GM23248 (cell line): ENCODE data around the gene ALDH3B2. TPM values are rescaled to one million over a fixed set of nuclear protein-coding genes. Genes with fewer than 3 reads are reported as not detected.
"Not testable (repeated sequence)": the region's sequence is repeated elsewhere in the genome, so short reads cannot be mapped to it uniquely, and the experiment has no call there.

Source experiments
- DNase-seq: peaks from one replicate; pipeline ENCODE4 v3.0.0-alpha.2; 2015
- H2AFZ ChIP-seq: fragments of 200-600 bp; sonication (generic); 2 replicates; pipeline ENCODE4 v1.6.1; 2016; ENCODE audit warnings: antibody characterized with exemption
- H3F3A ChIP-seq: fragments of 200-600 bp; sonication (generic); 2 replicates; pipeline ENCODE4 v1.6.1; 2016; ENCODE audit warnings: mild to moderate bottlenecking, antibody characterized with exemption, mixed run types; ENCODE audit not compliant: insufficient read depth
- H3K27ac ChIP-seq: fragments of 200-600 bp; sonication (generic); 2 replicates; pipeline ENCODE4 v1.5.1; 2016; ENCODE audit warnings: mild to moderate bottlenecking
- H3K27me3 ChIP-seq: fragments of 200-600 bp; sonication (generic); replicated peaks from 2 replicates; pipeline ENCODE4 v1.6.1; 2016; ENCODE audit warnings: mild to moderate bottlenecking; ENCODE audit not compliant: insufficient read depth
- H3K36me3 ChIP-seq: fragments of 200-600 bp; sonication (generic); 2 replicates; pipeline ENCODE4 v1.6.1; 2016; ENCODE audit warnings: low read depth, mild to moderate bottlenecking
- H3K4me1 ChIP-seq: fragments of 200-600 bp; sonication (generic); 2 replicates; pipeline ENCODE4 v1.6.1; 2016; ENCODE audit warnings: mild to moderate bottlenecking; ENCODE audit not compliant: insufficient read depth
- H3K4me2 ChIP-seq: fragments of 200-600 bp; sonication (generic); one replicate; pipeline ENCODE4 v1.6.1; 2016; ENCODE audit warnings: mild to moderate bottlenecking; ENCODE audit not compliant: unreplicated experiment
- H3K4me3 ChIP-seq: fragments of 200-600 bp; sonication (generic); 2 replicates; pipeline ENCODE4 v1.5.1; 2016; ENCODE audit warnings: mild to moderate bottlenecking
- H3K79me2 ChIP-seq: fragments of 200-600 bp; sonication (generic); 2 replicates; pipeline ENCODE4 v1.6.1; 2016; ENCODE audit warnings: mild to moderate bottlenecking; ENCODE audit not compliant: insufficient read depth
- H3K9ac ChIP-seq: fragments of 200-600 bp; sonication (generic); 2 replicates; pipeline ENCODE4 v1.6.1; 2016; ENCODE audit warnings: mild to moderate bottlenecking
- H3K9me2 ChIP-seq: fragments of 200-600 bp; sonication (generic); 2 replicates; pipeline ENCODE4 v1.6.1; 2016; ENCODE audit warnings: mixed run types, mild to moderate bottlenecking, moderate library complexity; ENCODE audit not compliant: insufficient read depth
- H3K9me3 ChIP-seq: fragments of 200-600 bp; sonication (generic); one replicate; pipeline ENCODE4 v1.6.1; 2017; ENCODE audit warnings: low read depth
- H4K20me1 ChIP-seq: fragments of 200-600 bp; sonication (generic); 2 replicates; pipeline ENCODE4 v1.6.0; 2016; ENCODE audit not compliant: insufficient read depth
- EZH2 ChIP-seq: fragments of 200-600 bp; sonication (generic); IDR thresholded peaks from 2 replicates; pipeline ENCODE4 v1.6.1; 2018; ENCODE audit warnings: antibody characterized with exemption, mild to moderate bottlenecking; ENCODE audit not compliant: insufficient read depth, poor library complexity, severe bottlenecking
- EZH2phosphoT487 ChIP-seq: fragments of 200-600 bp; sonication (generic); IDR thresholded peaks from 2 replicates; pipeline ENCODE4 v1.6.1; 2018; ENCODE audit warnings: antibody characterized with exemption, moderate library complexity, mild to moderate bottlenecking, low read depth; ENCODE audit not compliant: insufficient read depth
- WGBS, 2 experiments: methylation state at CpG; one replicate each; pipeline ENCODE4 v1.1.6; 2015 to 2017; ENCODE audit warnings: low lambda C conversion rate in 2 of 2, low coverage in 1 of 2; ENCODE audit errors: missing lambda C conversion rate in 2 of 2; 5-methylcytosine and 5-hydroxymethylcytosine counted together
- in situ Hi-C: fragments of 300-500 bp; cut with MboI; formaldehyde crosslinking; loops from 2 replicates; pipeline ENCODE4 v1.15.0; 2020
- polyA plus RNA-seq: library from polyadenylated mRNA; unstranded; fragments of >200 nt; fragmentation: Nextera tagmentation; extraction: Ambion mirVana; gene quantifications from 2 replicates; pipeline ENCODE4 v1.2.1, GENCODE V29; 2016
- total RNA-seq: library from RNA; depleted of rRNA; stranded (reverse); fragments of >200 nt; shearing (Covaris generic); gene quantifications from 2 replicates; pipeline ENCODE4 v1.2.3, GENCODE V29; 2014

Gene ALDH3B2
- total and polyA plus RNA-seq, 2 experiments from 2014 or later = not detected

- DNase-seq, H3K9me2 ChIP-seq, in situ Hi-C loops, H3K27me3 ChIP-seq, H3K4me2 ChIP-seq, H3K4me1 ChIP-seq, H3K9me3 ChIP-seq, H3K4me3 ChIP-seq, H3K27ac ChIP-seq, H3F3A ChIP-seq, H3K9ac ChIP-seq, H2AFZ ChIP-seq, H3K36me3 ChIP-seq, H3K79me2 ChIP-seq, H4K20me1 ChIP-seq: not testable (repeated sequence)
- peak; percentile 30 for TF ChIP-seq EZH2
- 0 to 3% methylated on average over 11 to 13 of the region's 46 CpGs for WGBS, 2 experiments
Observed at GRCh38 chr11:67711676-67712075, 37.3 kb upstream of the ALDH3B2 start.

DNA sequence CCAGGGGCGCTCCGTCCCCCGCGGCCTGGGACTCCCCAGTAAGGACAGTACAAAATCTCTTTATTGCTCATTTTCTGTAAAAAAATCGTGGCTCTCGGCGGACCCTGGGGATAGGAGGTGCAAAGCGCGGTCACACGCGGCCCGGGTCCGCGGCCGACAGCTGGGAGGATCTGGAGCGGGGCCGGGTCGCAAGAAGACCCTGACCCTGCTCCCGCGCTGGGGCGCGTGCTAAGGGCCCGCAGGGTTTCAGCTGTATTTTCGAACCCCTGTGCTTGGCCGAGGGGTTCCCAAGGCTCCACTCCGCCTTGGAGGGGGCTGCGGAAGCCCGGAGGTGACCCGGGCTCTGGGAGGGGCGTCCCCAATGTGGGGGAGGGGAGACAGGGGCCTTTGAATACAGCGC, 36.8 kb upstream of the ALDH3B2 start:
- H3K4me1 ChIP-seq, H3F3A ChIP-seq, H3K9ac ChIP-seq, H3K4me2 ChIP-seq, H3K79me2 ChIP-seq, in situ Hi-C loops, H2AFZ ChIP-seq, H3K9me2 ChIP-seq, H3K27ac ChIP-seq, H3K4me3 ChIP-seq, DNase-seq, H3K27me3 ChIP-seq, H4K20me1 ChIP-seq, H3K36me3 ChIP-seq, H3K9me3 ChIP-seq: not testable (repeated sequence)
- WGBS, 2 experiments = 2 to 3% methylated on average over 24 to 27 of the region's 31 CpGs

DNA sequence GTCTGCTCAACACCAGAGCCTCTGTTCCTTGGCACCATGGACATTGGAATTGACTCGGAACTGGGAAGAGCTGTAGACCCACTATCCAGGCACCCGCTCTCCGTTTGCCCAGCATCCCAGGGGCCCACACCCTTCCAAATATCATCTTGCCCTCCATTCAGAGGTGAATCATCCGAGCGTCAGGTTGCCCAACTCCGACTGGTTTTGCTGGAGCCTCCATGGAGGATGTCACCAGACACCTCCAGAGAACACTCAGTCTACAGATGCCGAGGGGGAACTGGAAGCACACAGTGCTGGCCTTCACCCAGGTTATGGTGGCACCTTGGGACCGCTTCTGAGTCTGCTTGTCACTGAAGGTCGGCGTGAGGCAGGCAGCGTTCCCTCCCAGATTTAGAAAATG, 35.4 kb upstream of the ALDH3B2 start:
- H3K4me3 ChIP-seq, H3K27ac ChIP-seq, H3K36me3 ChIP-seq, H3K4me1 ChIP-seq, DNase-seq, H3K79me2 ChIP-seq, H2AFZ ChIP-seq, H3K9me2 ChIP-seq, H3F3A ChIP-seq, in situ Hi-C loops, H3K4me2 ChIP-seq, H4K20me1 ChIP-seq, H3K27me3 ChIP-seq, H3K9me3 ChIP-seq, H3K9ac ChIP-seq: not testable (repeated sequence)
- 82 to 83% methylated on average over 6 to 10 of the region's 11 CpGs for WGBS, 2 experiments

DNA sequence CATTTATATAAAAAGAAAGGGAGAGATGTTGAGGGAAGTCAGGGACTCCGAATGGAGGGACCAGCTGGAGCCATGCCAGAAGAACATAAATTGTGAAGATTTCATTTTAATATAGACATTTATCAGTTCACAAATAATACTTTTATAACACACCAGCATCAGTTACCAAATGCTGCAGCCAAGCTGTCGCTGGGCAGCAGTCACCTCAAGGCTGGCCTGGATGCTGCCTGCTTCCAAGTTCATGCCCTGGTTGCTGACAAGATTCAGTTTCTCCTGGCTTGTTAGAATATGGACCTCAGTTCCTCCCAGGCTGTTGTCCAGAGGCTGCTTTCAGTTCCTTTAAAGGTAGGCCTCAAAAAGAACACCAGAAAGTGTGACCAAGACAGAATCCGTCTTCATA, 30.8 kb upstream of the ALDH3B2 start:
- Histone ChIP-seq H3K79me2 (no peaks in the 10 kb centered on the region), H3F3A (no peaks in the 10 kb centered on the region), H3K27ac (no peak overlapping the region), H3K27me3 (peaks cover 7% of the 10 kb centered on the region; the same call in 1 of the 2 replicates), H2AFZ (no peak overlapping the region), H3K4me1 (no peaks in the 10 kb centered on the region), H3K9ac (no peak overlapping the region), H3K36me3 (no peaks in the 10 kb centered on the region), H3K9me3 (no peaks in the 10 kb centered on the region), H3K4me3 (no peak overlapping the region), H3K4me2 (no peak overlapping the region), H3K9me2 (no peaks in the 10 kb centered on the region), H4K20me1 (no peaks in the 10 kb centered on the region)
- 56 to 67% methylated on average over 3 of the region's 3 CpGs for WGBS, 2 experiments
- TF ChIP-seq EZH2phosphoT487 (no peak), EZH2 (no peak)
- no peak for DNase-seq
- in situ Hi-C loops = no loop called here

- 59 to 66% methylated on average over 7 of the region's 7 CpGs for WGBS, 2 experiments
- DNase-seq = no peak
- peaks cover 7% of the 10 kb centered on the region; the same call in 1 of the 2 replicates for H3K27me3 ChIP-seq
Observed at GRCh38 chr11:67704524-67704923, 30.1 kb upstream of the ALDH3B2 start.

GRCh38 chr11:67703709-67704108, 29.3 kb upstream of the ALDH3B2 start:
- H4K20me1 ChIP-seq, H3K9me2 ChIP-seq, H3K4me2 ChIP-seq, H3K79me2 ChIP-seq, H3K4me3 ChIP-seq, H3K27ac ChIP-seq, H3F3A ChIP-seq, H2AFZ ChIP-seq, H3K9me3 ChIP-seq, H3K27me3 ChIP-seq, H3K36me3 ChIP-seq, H3K9ac ChIP-seq, H3K4me1 ChIP-seq, in situ Hi-C loops: not testable (repeated sequence)
- DNase-seq = peak; percentile 7
- 38% methylated on average over 5 of the region's 5 CpGs for WGBS, 2 experiments

More at GRCh38 chr11:67704524-67704923, 30.1 kb upstream of the ALDH3B2 start:
- H3K9ac ChIP-seq = no peak overlapping the region
- H3K27ac ChIP-seq = no peak overlapping the region
- no peak overlapping the region for H3K4me3 ChIP-seq
- H3K4me1 ChIP-seq = no peaks in the 10 kb centered on the region
- no peaks in the 10 kb centered on the region for H4K20me1 ChIP-seq
- in situ Hi-C loops = no loop called here
- H3K9me2 ChIP-seq = no peaks in the 10 kb centered on the region
- TF ChIP-seq EZH2phosphoT487 = no peak
- TF ChIP-seq EZH2 = no peak
- no peak overlapping the region for H3K4me2 ChIP-seq
- H3K9me3 ChIP-seq = no peaks in the 10 kb centered on the region
- no peaks in the 10 kb centered on the region for H3K79me2 ChIP-seq
- no peaks in the 10 kb centered on the region for H3K36me3 ChIP-seq
- H2AFZ ChIP-seq = no peak overlapping the region
- H3F3A ChIP-seq = no peaks in the 10 kb centered on the region
